ENCODE measurements around the gene SKAP1. TPM values are rescaled to one million over a fixed set of nuclear protein-coding genes. Genes with fewer than 3 reads are reported as not detected.

Gene SKAP1
- total RNA-seq, 1 experiment from 2014 or later = 0.31 TPM

DNA sequence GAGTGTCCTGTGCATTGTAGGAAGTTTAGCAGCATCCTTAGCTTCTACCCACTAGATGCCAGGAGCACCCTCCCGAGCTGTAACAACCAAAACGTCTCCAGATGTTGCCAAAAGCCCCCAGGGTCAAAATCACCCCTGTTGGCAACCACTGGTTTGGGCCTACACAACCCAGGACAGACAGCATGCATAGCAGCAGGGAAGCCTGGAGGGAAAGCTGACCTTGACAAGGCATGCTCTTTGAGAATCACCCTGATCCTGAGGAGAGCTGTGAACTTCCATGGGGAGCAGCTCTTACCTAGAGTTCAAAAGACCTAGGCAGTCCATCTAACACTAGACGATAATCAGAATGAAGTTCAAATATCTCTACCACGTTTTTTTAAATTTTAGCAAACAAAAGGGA is 9.2 kb downstream of the SKAP1 start:
- Histone ChIP-seq H3K9me3 (ENCODE audit: insufficient read depth, low read depth) (no peaks in the 10 kb centered on the region), H3K27ac (no peak overlapping the region), H3K4me2 (no peak overlapping the region), H3K36me3 (ENCODE audit: low read depth) (no peaks in the 10 kb centered on the region), H2AFZ (no peak overlapping the region), H3K9me2 (ENCODE audit: insufficient read depth) (no peaks in the 10 kb centered on the region), H3K27me3 (ENCODE audit: insufficient read depth, low read depth) (no peaks in the 10 kb centered on the region), H4K20me1 (ENCODE audit: insufficient read depth) (no peaks in the 10 kb centered on the region), H3K4me1 (replicated peaks; ENCODE audit: insufficient read depth) (0 out of 2 replicates have a peak, but pooled peaks cover 4% of the 10 kb centered on the region), H3F3A (ENCODE audit: insufficient read depth, low read depth) (no peaks in the 10 kb centered on the region), H3K4me3 (no peak overlapping the region), H3K79me2 (ENCODE audit: low read depth) (no peaks in the 10 kb centered on the region)
- ChIA-PET CTCF (no interaction called here), POLR2A (ENCODE audit: unreplicated experiment) (no interaction called here)
- TF ChIP-seq EZH2 (IDR thresholded peaks at IDR 0.05; ENCODE audit: low read depth) = no peak
- no TSS peak for BruUV-seq (replicated peaks)
- intact Hi-C loops (cut with micrococcal nuclease; ENCODE audit: unreplicated experiment) = no loop called here
- no peak for DNase-seq

- BruUV-seq (replicated peaks) = no TSS peak
- H3K4me3 ChIP-seq = no peak overlapping the region
- TF ChIP-seq EZH2 (IDR thresholded peaks at IDR 0.05; ENCODE audit: low read depth) (no peak), CTCF (conservative IDR thresholded peaks at IDR 0.05) (no peak)
- no peaks in the 10 kb centered on the region for H3K27me3 ChIP-seq (ENCODE audit: insufficient read depth, low read depth)
- no peaks in the 10 kb centered on the region for H3K79me2 ChIP-seq (ENCODE audit: low read depth)
- H3K27ac ChIP-seq = no peak overlapping the region
- H3F3A ChIP-seq (ENCODE audit: insufficient read depth, low read depth) = no peaks in the 10 kb centered on the region
- no peak overlapping the region for H3K4me2 ChIP-seq
- H4K20me1 ChIP-seq (ENCODE audit: insufficient read depth) = no peaks in the 10 kb centered on the region
- intact Hi-C loops (cut with micrococcal nuclease; ENCODE audit: unreplicated experiment) = no loop called here
- H2AFZ ChIP-seq = no peak overlapping the region
- ChIA-PET POLR2A (ENCODE audit: unreplicated experiment) (no interaction called here), CTCF (no interaction called here)
- H3K4me1 ChIP-seq (replicated peaks; ENCODE audit: insufficient read depth) = 0 out of 2 replicates have a peak, but pooled peaks cover 4% of the 10 kb centered on the region
- no peak for DNase-seq
- no peaks in the 10 kb centered on the region for H3K36me3 ChIP-seq (ENCODE audit: low read depth)
- no peaks in the 10 kb centered on the region for H3K9me2 ChIP-seq (ENCODE audit: insufficient read depth)
- H3K9me3 ChIP-seq (ENCODE audit: insufficient read depth, low read depth) = no peaks in the 10 kb centered on the region
Observed at GRCh38 chr17:48416971-48417370, 13.0 kb downstream of the SKAP1 start.

DNA sequence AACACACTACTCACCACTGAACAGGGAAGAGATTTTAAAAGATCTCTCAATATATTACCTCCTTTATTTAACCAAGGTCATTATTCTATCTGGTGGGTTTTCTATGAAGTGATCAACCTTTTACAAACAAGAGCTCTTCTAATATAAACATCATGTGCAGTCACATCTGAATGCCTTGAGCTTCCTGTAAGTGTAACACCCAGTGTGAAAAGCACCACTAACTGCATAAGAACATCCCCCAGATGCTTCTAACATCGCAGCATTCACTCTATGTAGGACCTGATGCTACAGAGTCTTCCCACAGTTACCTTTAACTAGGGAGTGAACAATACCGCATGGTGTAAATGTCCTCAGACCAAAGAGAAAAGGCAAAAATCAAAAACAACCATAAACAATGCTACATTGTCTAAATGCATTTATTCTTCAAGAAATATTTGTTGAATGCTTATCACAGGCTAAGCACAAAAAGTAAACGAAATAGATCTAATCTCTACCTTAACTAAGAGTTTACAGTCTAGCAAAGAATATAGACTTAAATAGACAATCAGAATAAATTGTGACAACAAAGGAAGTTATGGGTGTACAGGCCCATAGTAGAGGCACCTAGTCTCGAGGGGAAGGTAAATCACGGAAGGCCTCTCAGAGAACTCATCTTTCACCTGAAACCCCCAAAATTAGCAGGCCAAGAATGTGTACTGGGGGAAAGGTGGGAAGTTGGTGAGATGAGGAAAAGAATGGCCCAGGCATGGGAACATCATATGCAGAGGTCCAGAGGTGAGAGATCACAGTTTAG is 16.2 kb downstream of the SKAP1 start:
- H3K36me3 ChIP-seq (ENCODE audit: low read depth) = no peaks in the 10 kb centered on the region
- H3K27ac ChIP-seq = no peak overlapping the region
- H3K9me2 ChIP-seq (ENCODE audit: insufficient read depth) = no peaks in the 10 kb centered on the region
- H3K9me3 ChIP-seq (ENCODE audit: insufficient read depth, low read depth) = no peaks in the 10 kb centered on the region
- intact Hi-C loops (cut with micrococcal nuclease; ENCODE audit: unreplicated experiment) = no loop called here
- BruUV-seq (replicated peaks) = no TSS peak
- DNase-seq = no peak
- no peaks in the 10 kb centered on the region for H3K79me2 ChIP-seq (ENCODE audit: low read depth)
- H2AFZ ChIP-seq = no peak overlapping the region
- H3K4me1 ChIP-seq (replicated peaks; ENCODE audit: insufficient read depth) = 0 out of 2 replicates have a peak, but pooled peaks cover 4% of the 10 kb centered on the region
- H4K20me1 ChIP-seq (ENCODE audit: insufficient read depth) = no peaks in the 10 kb centered on the region
- POLR2A ChIA-PET (ENCODE audit: unreplicated experiment) = interaction anchor here (0.6 kb wide), 1 partner anchor 29 kb away, joined by 5 read pairs; no protein-coding TSS in a partner anchor
- TF ChIP-seq CTCF (conservative IDR thresholded peaks at IDR 0.05) (no peak), EZH2 (IDR thresholded peaks at IDR 0.05; ENCODE audit: low read depth) (no peak)
- H3K4me2 ChIP-seq = no peak overlapping the region
- no peaks in the 10 kb centered on the region for H3K27me3 ChIP-seq (ENCODE audit: insufficient read depth, low read depth)
- H3F3A ChIP-seq (ENCODE audit: insufficient read depth, low read depth) = no peaks in the 10 kb centered on the region
- H3K4me3 ChIP-seq = no peak overlapping the region
- CTCF ChIA-PET = no interaction called here
